Stimulated activated CD8-positive, alpha-beta memory T cell treated with anti-CD3 and anti-CD28 coated beads, Interleukin-12 subunit alpha, Interleukin-12 subunit beta, amount 100 ng/mL, for 24 hours (primary cell): ENCODE data around the gene PLK5.
"Not testable (repeated sequence)": the region's sequence is repeated elsewhere in the genome, so short reads cannot be mapped to it uniquely, and the experiment has no call there.

Experiments used
- DNase-seq: peaks from one replicate; pipeline ENCODE4 v3.0.0-alpha.2; 2020; ENCODE audit errors: extremely low read depth

PLK5 gene

GRCh38 chr19:1523412-1524286, at the start of gene PLK5:
TSS of gene PLK5 (plus strand) at chr19:1524077. CDS start at chr19:1526997, 2,920 bp downstream.
- DNase-seq = no peak

- no peak for DNase-seq
Observed at GRCh38 chr19:1474765-1475351, 49.0 kb upstream of the PLK5 start.

- no peak for DNase-seq
Observed at GRCh38 chr19:1475751-1476437, 48.0 kb upstream of the PLK5 start.

- DNase-seq = not testable (repeated sequence)
Observed at GRCh38 chr19:1477056-1477455, 46.8 kb upstream of the PLK5 start.

GRCh38 chr19:1478934-1479707, 44.8 kb upstream of the PLK5 start, which contains the start of gene C19orf25:
TSS of gene C19orf25 (minus strand) at chr19:1479215. CDS start at chr19:1478903, 312 bp downstream.
- DNase-seq = peak; percentile 89

- DNase-seq = no peak
Observed at GRCh38 chr19:1481224-1481892, 42.5 kb upstream of the PLK5 start.

GRCh38 chr19:1481893-1482360, 42.0 kb upstream of the PLK5 start:
- no peak for DNase-seq

- DNase-seq = no peak
Observed at GRCh38 chr19:1482361-1483130, 41.3 kb upstream of the PLK5 start.

GRCh38 chr19:1483131-1483978, 40.5 kb upstream of the PLK5 start:
- DNase-seq = no peak

GRCh38 chr19:1483979-1484428, 39.9 kb upstream of the PLK5 start:
- DNase-seq = no peak

GRCh38 chr19:1486720-1487575, 36.9 kb upstream of the PLK5 start:
- DNase-seq = no peak

GRCh38 chr19:1487576-1488281, 36.1 kb upstream of the PLK5 start:
- DNase-seq = no peak

GRCh38 chr19:1488282-1488601, 35.6 kb upstream of the PLK5 start:
- no peak for DNase-seq

- DNase-seq = no peak
Observed at GRCh38 chr19:1489463-1490310, 34.2 kb upstream of the PLK5 start.

GRCh38 chr19:1490311-1491113, 33.4 kb upstream of the PLK5 start, which contains the start of gene PCSK4:
TSS of gene PCSK4 (minus strand) at chr19:1490350. CDS start at chr19:1490346, 4 bp downstream.
- DNase-seq = peak; percentile 95
